Measurements from ENCODE around the gene SLC22A24. TPM values are rescaled to one million over a fixed set of nuclear protein-coding genes. Genes with fewer than 3 reads are reported as not detected.
"Not testable (repeated sequence)": the region's sequence is repeated elsewhere in the genome, so short reads cannot be mapped to it uniquely, and the experiment has no call there.

SLC22A24 gene
- not detected in 2 replicates for total RNA-seq

GRCh38 chr11:63144121-63144520 is at the start of gene SLC22A24:
SLC22A24 (minus strand) TSS chr11:63144221; CDS start chr11:63143779, 442 bp downstream.
- intact Hi-C loops (cut with micrococcal nuclease): no loop called here

- intact Hi-C loops (cut with micrococcal nuclease): no loop called here
Observed at GRCh38 chr11:63180536-63180935, 36.5 kb upstream of the SLC22A24 start.

- intact Hi-C loops (cut with micrococcal nuclease): no loop called here
Observed at GRCh38 chr11:63179432-63180041, 35.5 kb upstream of the SLC22A24 start.

- intact Hi-C loops (cut with micrococcal nuclease): no loop called here
Observed at GRCh38 chr11:63177872-63178271, 33.9 kb upstream of the SLC22A24 start.

GRCh38 chr11:63165706-63166310 is 21.8 kb upstream of the SLC22A24 start:
- intact Hi-C loops (cut with micrococcal nuclease): no loop called here

- intact Hi-C loops (cut with micrococcal nuclease): no loop called here
Observed at GRCh38 chr11:63155794-63156193, 11.8 kb upstream of the SLC22A24 start.

- intact Hi-C loops (cut with micrococcal nuclease): no loop called here
Observed at GRCh38 chr11:63146581-63146980, 2.6 kb upstream of the SLC22A24 start.

GRCh38 chr11:63142459-63142858 is 1.6 kb downstream of the SLC22A24 start:
- intact Hi-C loops (cut with micrococcal nuclease): no loop called here

- intact Hi-C loops (cut with micrococcal nuclease): no loop called here
Observed at GRCh38 chr11:63132985-63133775, 10.8 kb downstream of the SLC22A24 start.

- intact Hi-C loops (cut with micrococcal nuclease): no loop called here
Observed at GRCh38 chr11:63099555-63099954, 44.5 kb downstream of the SLC22A24 start.

- intact Hi-C loops (cut with micrococcal nuclease): no loop called here
Observed at GRCh38 chr11:63080682-63081081, 63.3 kb downstream of the SLC22A24 start.

GRCh38 chr11:63046203-63046602 is 97.8 kb downstream of the SLC22A24 start:
- intact Hi-C loops (cut with micrococcal nuclease): not testable (repeated sequence)

- intact Hi-C loops (cut with micrococcal nuclease): no loop called here
Observed at GRCh38 chr11:63042596-63042995, 101.4 kb downstream of the SLC22A24 start.

GRCh38 chr11:63032457-63032856 is 111.6 kb downstream of the SLC22A24 start:
- intact Hi-C loops (cut with micrococcal nuclease): no loop called here

Other genes with a start within 250 kb of the SLC22A24 start
- gene CHRM1, start 222.9 kb downstream of the SLC22A24 start, total RNA-seq: not detected in 2 replicates
- gene SLC22A6, start 159.3 kb downstream of the SLC22A24 start, total RNA-seq: not detected in 2 replicates
- not detected in 2 replicates for gene SLC22A8, start 128.4 kb downstream of the SLC22A24 start, total RNA-seq
- gene SLC22A25, start 99.4 kb upstream of the SLC22A24 start, total RNA-seq: not detected in 2 replicates
- gene SLC22A9, start 225.6 kb upstream of the SLC22A24 start, total RNA-seq: not detected in 2 replicates